GM21786 (cell line): ENCODE measurements around the gene KISS1R.

Experiments
- ATAC-seq: cut with Tn5 transposase; IDR thresholded peaks from one replicate; pipeline ENCODE4 v1.9.1; 2021; ENCODE audit not compliant: unreplicated experiment

KISS1R gene

DNA sequence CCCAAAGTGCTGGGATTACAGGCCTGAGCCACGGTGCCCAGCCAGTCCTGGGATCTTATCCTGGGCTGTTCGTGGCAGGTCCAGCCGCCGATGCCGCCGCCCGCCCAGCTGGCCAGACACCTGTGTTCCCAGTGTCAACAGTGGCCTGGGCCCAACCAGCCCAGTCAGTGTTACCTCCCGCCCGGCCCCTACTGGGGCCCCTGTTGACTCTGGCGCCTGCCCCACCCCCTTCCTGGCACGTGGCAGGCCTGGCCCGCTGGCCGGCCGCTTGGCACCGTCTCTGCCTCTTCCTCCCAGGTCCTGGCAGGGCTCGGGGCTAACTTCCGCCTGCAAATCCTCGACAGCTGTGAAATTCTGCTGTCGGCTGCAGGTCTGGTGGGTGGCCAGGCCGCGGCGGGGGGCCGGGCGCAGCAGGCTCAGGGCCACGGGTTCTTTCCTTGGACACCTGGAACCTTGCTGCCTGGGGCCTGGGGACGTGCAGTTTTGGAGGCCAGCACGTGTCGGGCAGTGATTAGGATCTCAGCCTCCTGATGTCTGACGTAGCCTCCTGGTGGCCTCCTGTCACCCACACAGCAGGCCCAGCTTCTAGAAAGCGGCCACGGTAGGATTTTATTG lies 17.8 kb downstream of the KISS1R start:
- ATAC-seq = no peak

DNA sequence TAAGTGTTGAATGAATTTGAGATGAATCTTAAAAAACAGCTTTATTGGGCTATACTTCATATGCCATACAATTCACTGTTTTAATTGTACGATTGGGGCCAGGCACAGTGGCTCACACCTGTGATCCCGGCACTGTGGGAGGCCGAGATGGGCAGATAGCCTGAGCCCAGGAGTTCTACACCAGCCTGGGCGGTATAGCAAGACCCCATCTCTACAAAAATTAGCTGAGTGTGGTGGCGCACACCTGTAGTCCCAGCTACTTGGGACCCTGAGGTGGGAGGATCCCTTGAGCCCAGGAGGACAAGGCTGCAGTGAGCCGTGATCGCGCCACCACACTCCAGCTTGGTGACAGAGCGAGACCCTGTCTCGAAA lies 19.0 kb downstream of the KISS1R start:
- no peak for ATAC-seq

DNA sequence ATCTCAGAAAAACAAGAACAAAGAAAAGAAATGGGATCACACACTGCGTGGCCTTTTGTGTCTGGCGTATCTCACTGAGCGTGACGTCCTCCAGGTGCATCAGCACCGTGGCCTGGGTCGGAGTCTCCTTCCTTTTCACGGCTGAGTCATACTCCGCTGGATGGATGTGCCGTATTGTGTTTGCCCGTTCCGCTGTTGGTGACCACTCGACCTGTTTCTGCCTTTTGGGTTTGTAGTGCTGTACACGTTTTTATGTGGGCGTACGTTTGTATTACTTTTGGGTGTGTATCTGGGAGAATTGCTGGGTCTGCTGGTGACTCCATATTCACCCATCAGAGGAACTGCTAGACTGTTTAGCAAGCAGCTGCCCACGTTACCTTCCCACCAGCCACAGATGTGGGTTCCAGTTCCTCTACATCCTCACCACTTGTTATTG lies 20.1 kb downstream of the KISS1R start:
- ATAC-seq = no peak

DNA sequence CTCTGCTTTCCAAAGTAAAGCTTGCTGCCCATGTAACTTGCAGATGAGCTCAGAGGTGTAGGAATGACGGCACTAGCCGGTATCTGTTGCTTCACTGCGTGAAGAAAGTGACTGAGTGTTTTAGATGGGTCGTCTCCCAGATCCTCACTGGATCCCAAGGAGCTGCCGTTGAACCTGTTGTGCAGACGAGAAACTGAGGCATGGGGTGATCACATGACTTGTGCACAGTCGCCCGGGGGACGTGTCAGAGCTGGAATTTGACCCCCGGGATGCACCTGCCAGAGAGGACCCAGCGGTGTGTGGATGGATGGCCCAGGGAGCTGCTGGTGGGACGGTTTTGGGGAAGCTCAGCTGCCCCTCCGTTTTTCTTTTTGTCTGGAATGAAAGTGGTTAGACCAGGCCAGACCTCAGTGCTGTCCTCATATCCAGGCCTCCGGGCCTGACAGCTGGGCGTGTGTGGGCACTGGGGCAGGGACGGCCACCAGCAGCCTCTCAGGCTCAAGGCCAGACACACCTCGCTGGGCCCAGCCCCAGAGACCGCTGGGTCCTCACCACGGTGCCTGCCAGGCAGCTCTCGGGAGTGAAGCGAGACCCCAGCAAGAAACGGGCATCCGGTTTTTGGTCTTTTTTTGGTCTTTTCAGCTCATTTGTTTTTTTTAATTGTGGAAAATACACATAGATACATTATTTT lies 21.2 kb downstream of the KISS1R start:
- no peak for ATAC-seq

DNA sequence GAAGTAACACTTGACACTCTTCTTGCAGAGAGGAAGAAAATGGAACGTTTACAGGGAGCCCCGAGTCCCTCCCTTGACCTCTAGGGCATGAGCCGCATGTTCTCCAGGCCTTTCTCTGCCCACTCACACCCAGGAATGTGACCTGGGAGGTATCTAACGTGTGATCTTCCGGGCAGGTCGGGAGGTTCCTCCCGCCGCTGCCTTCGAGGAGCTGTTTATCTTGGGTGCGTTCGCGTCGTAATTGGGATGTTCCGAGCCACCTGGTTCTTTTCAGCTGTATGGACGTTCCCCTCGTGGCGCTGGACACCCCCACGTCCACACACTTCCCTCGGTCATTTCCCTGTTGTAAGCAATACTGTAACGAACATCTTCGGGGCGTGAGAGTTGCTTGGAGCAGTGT lies 22.3 kb downstream of the KISS1R start:
- no peak for ATAC-seq

DNA sequence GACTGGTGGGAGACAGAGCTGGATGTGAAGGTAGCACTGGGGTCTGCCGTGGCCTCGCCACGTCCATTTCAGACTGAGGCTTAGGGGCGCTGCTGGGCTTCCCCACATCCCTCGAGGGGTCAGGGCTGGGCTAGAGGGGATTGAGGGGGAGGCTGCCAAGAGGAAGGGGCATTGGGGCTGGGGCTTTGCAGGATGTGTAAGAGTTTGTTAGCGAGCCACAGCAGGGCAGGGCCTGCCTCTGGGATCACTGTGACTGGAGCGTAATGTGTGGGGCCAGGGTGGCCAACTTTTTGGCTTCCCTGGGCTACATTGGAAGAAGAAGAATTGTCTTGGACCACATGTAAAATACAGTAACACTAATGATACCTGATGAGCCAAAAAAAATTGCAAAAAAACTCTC lies 22.8 kb downstream of the KISS1R start:
- no peak for ATAC-seq

DNA sequence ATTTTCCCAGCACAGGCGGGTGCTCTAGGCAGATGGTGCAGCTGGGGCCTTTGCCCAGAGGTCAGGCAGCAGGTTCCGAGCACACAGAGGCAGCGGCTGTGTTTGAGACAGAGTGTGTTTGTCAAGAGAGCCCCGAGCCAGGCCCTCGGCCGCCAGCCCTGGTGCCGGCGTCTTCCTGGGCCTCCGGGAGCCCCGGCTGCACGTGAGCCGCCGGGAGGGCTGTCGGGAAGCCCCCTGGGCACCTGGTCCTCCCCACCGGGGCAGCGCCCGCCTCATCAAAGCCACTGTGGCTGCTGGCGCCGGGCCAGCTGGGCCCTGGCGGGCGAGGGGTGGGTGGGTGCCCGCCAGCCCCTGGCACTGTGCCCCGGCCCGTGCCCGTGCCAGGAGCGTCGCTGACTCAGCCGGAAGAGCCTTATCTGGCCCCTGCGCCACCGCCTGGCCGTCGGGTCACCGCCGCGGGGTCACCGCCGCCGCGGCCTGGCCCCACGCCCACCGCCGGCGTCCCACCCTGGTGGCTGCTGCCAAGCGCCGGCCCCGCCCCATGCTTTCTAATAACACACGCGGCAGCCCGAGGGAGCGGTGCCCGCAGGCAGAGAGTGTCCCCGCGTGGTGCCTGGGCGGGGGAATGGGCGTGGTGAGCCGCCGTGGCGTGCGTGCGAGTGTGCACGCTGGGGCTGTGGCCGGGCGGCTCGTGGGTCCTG lies 23.6 kb downstream of the KISS1R start:
- ATAC-seq = no peak

DNA sequence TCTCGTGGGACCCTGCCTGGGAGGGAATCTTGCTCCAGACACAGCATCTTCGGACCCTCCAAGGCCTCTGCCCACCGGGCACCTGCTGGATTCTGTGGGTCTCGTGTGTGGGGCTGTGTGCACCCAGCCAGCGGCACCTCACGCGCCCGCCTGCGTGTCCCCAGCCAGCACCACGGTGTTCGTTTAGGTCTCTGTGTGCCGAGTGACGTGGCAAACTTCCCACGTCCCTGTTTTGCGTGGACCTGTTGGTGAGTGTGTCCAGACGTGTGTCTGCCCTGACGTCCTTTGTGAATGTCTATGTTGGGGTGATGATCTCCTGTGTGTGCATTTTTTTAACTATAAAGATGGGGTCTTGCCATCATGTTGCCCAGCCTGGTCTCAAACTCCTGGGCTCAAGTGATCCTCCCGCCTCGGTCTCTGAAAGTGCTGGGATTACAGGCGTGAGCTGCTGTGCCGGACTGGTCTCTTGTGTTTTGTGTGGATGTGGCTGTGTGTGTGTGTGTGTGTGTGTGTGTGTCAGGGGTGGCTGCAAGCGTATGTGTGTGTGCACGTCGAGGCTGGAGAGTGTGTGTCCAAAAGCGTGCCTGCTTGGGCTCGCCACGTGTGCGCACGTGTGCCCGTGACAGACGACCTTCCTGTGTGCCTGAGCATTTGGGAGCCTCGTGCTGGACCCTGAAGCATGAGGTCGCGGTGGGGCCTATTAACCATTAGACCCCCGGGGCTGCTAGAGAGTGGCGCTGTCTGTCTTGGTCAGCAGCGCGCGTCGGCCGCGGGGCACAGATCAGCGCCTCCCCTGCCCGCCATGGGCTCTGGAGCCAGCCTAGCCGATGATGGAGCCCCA lies 24.4 kb downstream of the KISS1R start:
- no peak for ATAC-seq

DNA sequence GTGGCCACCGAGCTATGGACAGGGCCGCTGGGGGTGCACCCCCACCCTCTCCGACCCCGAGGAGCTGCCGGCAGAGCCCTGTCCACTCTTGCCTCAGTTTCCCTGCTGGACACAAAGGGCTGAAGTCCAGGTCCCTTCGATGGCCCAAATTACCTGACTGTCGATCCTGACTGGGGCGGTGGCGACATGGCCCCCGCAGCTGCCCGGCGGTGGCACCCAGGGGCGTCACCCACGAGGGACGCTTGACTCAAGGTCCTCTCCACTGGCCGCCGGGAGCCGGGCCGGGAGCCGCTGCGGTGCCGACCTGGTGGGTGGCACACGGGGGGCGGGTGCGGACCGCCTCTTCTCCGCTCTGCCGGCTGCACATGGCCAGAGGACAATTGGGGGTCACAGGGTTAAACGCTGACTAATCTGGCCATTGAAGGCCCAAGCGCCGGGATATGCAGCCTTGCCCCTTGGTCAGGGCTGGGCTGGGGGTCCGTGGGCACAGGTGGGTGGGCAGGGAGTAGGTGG lies 25.1 kb downstream of the KISS1R start:
- ATAC-seq = no peak

DNA sequence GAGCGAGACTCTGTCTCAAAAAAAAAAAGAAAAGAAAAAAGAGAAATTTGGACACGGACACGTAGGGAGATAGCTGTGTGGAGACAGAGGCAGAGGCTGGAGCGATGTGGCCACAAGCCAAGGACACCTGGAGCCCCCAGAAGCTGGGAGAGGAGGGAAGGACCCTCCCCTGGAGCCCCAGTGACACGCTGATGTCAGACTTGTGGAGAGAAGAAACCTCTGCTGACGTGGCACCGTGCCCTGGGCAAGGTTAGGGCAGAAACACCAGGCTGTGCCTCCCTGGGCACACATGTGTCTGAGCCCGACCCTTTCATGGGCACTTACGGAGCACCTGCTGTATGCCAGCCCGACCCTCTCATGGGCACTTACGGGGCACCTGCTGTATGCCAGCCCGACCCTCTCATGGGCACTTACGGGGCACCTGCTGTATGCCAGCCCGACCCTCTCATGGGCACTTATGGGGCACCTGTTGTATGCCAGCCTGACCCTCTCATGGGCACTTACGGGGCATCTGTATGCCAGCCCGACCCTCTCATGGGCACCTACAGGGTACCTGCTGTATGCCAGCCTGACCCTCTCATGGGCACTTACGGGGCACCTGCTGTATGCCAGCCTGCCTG lies 26.5 kb downstream of the KISS1R start:
- ATAC-seq = no peak

DNA sequence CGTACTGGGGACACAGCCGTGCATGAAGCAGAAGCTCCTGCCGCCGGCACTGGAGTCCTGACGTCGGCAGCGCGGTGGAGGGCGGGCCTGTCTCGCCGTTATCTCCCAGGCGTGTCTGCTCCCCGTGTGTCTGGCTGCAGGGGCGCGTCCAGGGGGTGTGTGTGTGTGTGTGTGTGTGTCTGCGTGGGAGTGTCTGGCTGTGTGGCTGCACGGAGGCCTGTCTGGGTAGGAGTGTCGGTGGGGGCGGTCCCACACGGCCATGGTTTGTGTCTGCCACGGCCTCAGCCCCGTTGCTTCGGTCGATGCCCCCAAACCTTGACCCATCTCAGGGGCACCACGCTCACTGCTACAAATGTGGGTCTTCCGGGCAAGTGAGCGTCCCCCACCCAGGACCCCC lies 27.0 kb downstream of the KISS1R start:
- ATAC-seq = no peak

DNA sequence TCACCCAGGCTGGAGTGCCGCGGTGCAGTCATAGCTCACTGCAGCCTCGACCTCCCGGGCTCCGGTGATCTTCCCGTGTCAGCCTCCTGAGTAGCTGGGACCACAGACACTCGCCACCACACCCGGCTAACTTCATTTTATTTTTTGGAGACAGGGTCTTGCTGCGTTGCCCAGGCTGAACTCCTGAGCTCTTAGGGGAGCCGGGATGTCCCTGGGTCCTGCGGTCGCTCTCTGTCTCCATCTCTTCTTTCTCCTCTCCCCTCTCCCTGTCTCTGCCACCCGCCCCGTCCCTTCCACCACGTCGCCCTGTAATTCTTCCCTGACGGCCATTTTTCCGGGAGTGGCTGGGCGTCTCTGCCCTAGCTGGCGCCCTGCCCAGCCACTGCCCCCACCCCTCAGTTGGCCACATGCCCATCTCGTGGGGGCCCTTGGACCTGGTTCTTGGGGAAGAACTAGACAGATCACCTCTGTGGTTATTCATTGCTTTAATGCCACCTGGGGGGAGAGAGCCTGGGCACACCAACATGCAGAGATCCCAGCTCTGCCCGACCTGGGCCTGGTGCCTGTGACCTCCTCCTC lies 27.6 kb downstream of the KISS1R start:
- ATAC-seq = no peak

DNA sequence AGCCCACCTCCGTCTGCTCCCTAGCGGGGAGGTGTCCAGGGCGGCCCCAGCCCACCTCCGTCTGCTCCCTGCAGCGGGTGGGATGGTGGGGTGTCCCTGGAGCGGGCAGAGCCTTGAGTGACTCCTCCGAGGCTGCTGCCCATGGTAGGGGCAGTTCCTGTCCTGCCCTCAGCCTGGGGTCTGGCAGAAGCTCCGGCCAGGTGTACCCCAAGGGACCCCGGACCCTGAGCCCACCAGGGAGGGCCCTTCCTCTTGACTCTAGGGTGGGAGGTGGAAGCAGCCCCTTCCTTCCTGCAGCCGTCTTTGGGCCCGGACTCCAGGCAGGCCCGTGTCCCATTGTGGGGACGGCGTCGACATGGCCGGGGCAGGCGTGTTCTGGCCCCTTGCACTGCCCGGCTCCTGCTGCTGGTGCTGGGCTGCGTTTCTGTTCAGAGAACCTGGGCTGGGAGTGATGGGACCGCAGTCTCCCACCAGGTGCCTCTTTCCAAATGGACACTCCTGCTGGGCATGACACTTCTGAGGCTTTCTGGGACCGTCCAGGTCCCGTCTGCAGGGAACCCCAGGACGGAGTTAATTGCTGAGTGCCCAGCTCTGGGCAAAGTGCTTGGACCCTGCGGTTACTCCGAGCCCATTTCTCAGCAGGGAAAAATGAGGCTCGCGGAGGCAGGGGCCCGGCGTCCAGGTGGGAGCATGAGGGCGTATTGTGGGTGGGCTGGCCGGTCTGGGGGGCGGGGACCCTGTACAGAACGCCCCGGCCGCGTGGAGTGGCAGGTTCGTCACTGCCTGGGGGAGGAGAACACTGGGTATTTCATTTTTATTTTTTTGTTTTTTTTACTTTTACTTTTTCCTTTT lies 28.5 kb downstream of the KISS1R start:
- ATAC-seq = no peak

DNA sequence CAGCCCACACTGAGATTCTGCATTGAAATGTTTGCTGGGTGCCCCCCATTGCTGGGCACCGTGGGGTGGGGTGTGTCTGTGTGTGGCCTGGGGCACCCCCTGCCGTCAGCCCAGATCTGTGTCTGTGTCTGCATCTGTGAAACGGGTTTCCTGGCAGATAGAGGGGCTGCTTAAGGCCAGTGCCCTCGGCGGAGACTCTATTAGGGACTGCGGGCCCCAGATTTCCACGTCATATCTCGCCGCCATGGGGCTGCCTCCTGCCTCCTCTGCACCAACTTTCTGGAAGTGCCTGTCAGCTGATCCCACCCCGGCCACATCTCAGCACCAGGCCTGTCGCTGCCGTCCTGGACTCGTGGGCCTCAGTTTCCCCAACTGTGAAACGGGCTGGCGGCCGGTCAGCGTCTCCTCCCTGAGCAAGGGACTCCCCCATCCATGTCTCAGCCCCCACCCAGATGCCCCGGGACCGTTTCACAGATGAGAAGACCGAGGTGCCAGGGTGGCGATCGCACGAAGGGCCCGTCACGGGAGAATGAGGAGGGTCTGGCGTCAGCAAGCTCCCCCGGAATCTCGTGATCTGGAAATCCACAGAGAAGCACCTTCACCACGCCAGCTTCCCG lies 30.1 kb downstream of the KISS1R start:
- peak; percentile 4 for ATAC-seq

DNA sequence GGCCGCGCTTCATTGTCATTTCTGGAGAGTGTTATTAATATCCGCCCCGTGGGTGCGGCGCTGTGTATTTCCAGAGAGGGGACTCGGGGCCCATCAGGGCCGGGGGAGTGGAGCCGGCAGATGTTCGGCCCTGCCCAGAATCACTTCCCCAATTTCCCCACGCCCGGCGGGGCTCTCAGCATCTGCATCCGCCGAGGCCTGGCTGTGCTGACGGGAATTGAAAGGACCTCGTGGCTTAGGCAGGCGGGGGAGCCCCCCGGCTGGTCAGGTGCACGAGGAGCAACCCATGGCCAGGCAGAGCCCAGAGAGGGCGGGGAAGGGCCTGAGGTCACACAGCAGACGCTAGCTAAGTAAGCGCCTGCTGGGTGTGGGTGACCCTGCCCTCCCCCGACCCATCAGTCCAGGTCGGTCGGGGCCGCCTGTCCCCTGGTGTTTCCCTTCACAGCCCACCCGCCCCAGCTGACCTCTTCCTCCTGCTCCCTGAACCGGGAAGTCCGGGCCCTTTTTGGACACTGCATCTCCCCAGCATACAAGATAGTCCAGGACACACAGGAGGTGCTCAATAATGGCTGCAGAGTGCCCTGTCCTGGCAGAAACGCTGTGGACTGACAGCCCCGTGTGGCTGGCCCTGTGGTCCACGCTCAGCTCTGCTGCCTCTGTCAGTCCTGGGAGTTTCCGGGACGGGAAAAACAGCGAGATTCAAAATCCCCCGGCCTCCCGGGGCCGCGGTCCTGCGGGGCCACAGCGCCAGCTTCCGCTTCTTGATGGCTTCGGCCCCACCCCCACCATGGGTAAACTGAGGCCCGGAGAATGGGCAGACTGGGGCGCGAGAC lies 30.8 kb downstream of the KISS1R start:
- peak; percentile 62 for ATAC-seq

DNA sequence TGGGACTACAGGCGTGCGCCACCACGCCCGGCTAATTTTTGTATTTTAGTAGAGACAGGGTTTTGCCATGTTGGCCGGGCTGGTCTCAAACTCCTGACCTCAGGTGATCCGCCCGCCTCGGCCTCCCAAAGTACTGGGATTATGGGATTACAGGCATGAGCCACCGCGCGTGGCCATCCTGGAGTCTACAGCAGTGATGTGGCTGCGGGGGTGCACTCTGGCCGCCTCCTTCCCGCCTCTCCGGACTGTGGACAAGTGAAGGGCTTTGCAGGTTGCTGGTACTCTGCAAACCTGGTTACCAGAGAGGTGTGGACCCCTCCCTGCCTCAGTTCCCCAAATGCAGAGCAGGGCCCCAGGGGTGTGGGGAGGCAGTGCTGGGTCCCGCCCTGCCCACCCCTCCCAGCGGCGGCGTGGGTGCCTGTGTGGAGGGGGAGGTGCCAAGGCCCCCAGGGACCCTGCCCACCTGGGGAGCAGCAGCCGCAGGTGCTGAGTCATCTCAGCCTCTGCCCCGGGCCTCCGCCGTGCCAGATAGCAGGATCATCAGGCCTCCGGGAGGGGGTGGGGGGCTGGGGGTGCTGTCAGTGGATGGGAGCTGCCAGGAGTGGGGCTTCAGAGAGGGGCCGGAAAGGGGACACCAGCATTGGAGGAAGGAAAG lies 31.8 kb downstream of the KISS1R start:
- ATAC-seq = no peak

DNA sequence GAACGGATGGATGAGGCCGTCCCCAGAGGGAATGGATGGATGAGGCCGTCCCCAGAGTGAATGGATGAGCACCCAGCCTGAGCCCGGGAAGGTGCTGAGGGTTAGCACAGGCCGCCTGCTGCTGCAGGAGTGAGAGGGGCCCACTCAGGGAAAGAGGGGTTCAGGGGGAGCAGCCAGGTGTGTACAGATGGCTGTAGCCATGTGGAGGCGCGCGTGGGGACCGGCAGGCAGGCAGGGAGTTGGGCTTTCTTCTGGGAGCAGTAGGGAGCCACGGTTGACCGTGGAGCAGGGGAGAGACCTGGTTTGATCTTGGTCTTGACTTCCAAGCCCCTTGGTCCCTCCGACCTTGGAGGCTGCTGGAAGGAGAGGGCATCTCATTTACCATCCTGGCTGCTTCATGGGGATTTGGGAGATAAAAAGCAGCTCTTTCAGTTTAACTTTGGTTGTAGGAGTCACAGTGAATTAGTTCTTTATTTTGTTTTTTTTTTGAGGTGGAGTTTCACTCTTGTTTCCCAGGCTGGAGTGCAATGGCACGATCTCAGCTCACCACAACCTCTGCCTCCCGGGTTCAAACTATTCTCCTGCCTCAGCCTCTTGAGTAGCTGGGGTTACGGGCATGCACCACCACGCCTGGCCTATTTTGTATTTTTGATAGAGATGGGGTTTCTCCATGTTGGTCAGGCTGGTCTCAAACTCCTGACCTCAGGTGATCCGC lies 33.4 kb downstream of the KISS1R start:
- ATAC-seq = no peak
